ENCODE measurements around the gene IGF2BP1. TPM values are rescaled to one million over a fixed set of nuclear protein-coding genes. Genes with fewer than 3 reads are reported as not detected.

IGF2BP1 gene
- total RNA-seq, 4 donors from 2014 or later = not detected

- WGBS, 2 donors = 76 to 84% methylated on average over 6 of the region's 6 CpGs
- intact Hi-C loops (cut with DNase I; ENCODE audit: low total_unique reads) = no loop called here
- no peak overlapping the region for H3K4me3 ChIP-seq (ENCODE audit: low read depth, poor library complexity, severe bottlenecking)
- DNase-seq (ENCODE audit: low spot score in 2 of 2) = no peak
- TF ChIP-seq POLR2A (IDR thresholded peaks at IDR 0.05) (no peak), CTCF (IDR thresholded peaks at IDR 0.05) (no peak)
Observed at GRCh38 chr17:49054342-49055092, 57.3 kb downstream of the IGF2BP1 start.

GRCh38 chr17:49055181-49055927, 58.2 kb downstream of the IGF2BP1 start:
- intact Hi-C loops (cut with DNase I; ENCODE audit: low total_unique reads) = no loop called here
- TF ChIP-seq CTCF (IDR thresholded peaks at IDR 0.05) = no peak
- TF ChIP-seq POLR2A (IDR thresholded peaks at IDR 0.05) = no peak
- WGBS, 2 donors = 71 to 74% methylated on average over 7 of the region's 7 CpGs

GRCh38 chr17:49061524-49061943, 64.3 kb downstream of the IGF2BP1 start:
- no peak for DNase-seq (ENCODE audit: low spot score in 2 of 2)
- no peak overlapping the region for H3K4me3 ChIP-seq (ENCODE audit: low read depth, poor library complexity, severe bottlenecking)
- intact Hi-C loops (cut with DNase I; ENCODE audit: low total_unique reads) = no loop called here
- TF ChIP-seq POLR2A (IDR thresholded peaks at IDR 0.05) (no peak), CTCF (IDR thresholded peaks at IDR 0.05) (no peak)
- 54 to 60% methylated on average over 7 of the region's 7 CpGs for WGBS, 2 donors

More at GRCh38 chr17:49055181-49055927, 58.2 kb downstream of the IGF2BP1 start:
- H3K4me3 ChIP-seq (ENCODE audit: low read depth, poor library complexity, severe bottlenecking) = no peak overlapping the region
- DNase-seq (ENCODE audit: low spot score in 2 of 2) = no peak

- no peak for DNase-seq (ENCODE audit: low spot score in 2 of 2)
- intact Hi-C loops (cut with DNase I; ENCODE audit: low total_unique reads) = no loop called here
- no peak overlapping the region for H3K4me3 ChIP-seq (ENCODE audit: low read depth, poor library complexity, severe bottlenecking)
- TF ChIP-seq CTCF (IDR thresholded peaks at IDR 0.05) (no peak), POLR2A (IDR thresholded peaks at IDR 0.05) (no peak)
- WGBS, 2 donors = 16 to 19% methylated on average over 2 of the region's 2 CpGs
Observed at GRCh38 chr17:49063652-49064051, 66.5 kb downstream of the IGF2BP1 start.

- H3K4me3 ChIP-seq (ENCODE audit: low read depth, poor library complexity, severe bottlenecking) = no peak overlapping the region
- intact Hi-C loops (cut with DNase I; ENCODE audit: low total_unique reads) = no loop called here
- no peak for TF ChIP-seq POLR2A (IDR thresholded peaks at IDR 0.05)
- TF ChIP-seq CTCF (IDR thresholded peaks at IDR 0.05) = no peak
- no peak for DNase-seq (ENCODE audit: low spot score in 2 of 2)
- 70 to 77% methylated on average over 8 of the region's 8 CpGs for WGBS, 2 donors
Observed at GRCh38 chr17:49067163-49067562, 70.0 kb downstream of the IGF2BP1 start.
